ENCODE data around the gene DLGAP1. TPM values are rescaled to one million over a fixed set of nuclear protein-coding genes. Genes with fewer than 3 reads are reported as not detected.

Gene DLGAP1
- total RNA-seq, 1 experiment from 2014 or later = 23.2 TPM

- Histone ChIP-seq H4K91ac (ENCODE audit: insufficient read length, low read depth, low read length) (no peak overlapping the region), H4K8ac (replicated peaks; ENCODE audit: insufficient read length, low read depth, low read length) (no peak overlapping the region), H2BK20ac (ENCODE audit: low read depth, low read length, poor library complexity, severe bottlenecking) (no peak overlapping the region), H3K4me1 (ENCODE audit: insufficient read depth, low read length) (peaks cover 2% of the 10 kb centered on the region; the same call in 1 of the 2 replicates), H3T11ph (ENCODE audit: low read length) (no peak overlapping the region), H3K27ac (ENCODE audit: insufficient read length, low read depth, low read length) (no peak overlapping the region), H3K9ac (ENCODE audit: extremely low read depth, insufficient read length, low read length) (no peak overlapping the region), H3K23ac (ENCODE audit: insufficient read length, low read depth, low read length) (no peak overlapping the region), H4K5ac (ENCODE audit: insufficient read length, low read depth, low read length) (no peak overlapping the region), H2BK5ac (ENCODE audit: insufficient read length, low read length) (no peak overlapping the region), H2AFZ (ENCODE audit: low read length) (no peak overlapping the region), H2AK5ac (ENCODE audit: insufficient read length, low read length) (no peak overlapping the region), H3K4ac (ENCODE audit: low read depth, low read length) (no peak overlapping the region), H4K20me1 (ENCODE audit: control insufficient read depth, insufficient read depth, insufficient read length) (no peaks in the 10 kb centered on the region), H3K9me3 (ENCODE audit: control insufficient read depth, low read depth, low read length) (no peaks in the 10 kb centered on the region), H3K4me2 (ENCODE audit: insufficient read depth, insufficient read length, low read length) (no peak overlapping the region), H2BK15ac (ENCODE audit: low read depth, low read length) (no peak overlapping the region), H3K14ac (ENCODE audit: insufficient read depth, low read length) (no peak overlapping the region), H3K56ac (ENCODE audit: insufficient read length, low read depth, low read length) (no peak overlapping the region), H2BK120ac (ENCODE audit: low read depth, low read length, poor library complexity, severe bottlenecking) (no peak overlapping the region), H2BK12ac (ENCODE audit: insufficient read length, low read depth, low read length) (no peak overlapping the region), H3K79me1 (ENCODE audit: insufficient read depth, low read depth, low read length, poor library complexity, severe bottlenecking) (no peaks in the 10 kb centered on the region), H3K27me3 (ENCODE audit: insufficient read depth, low read length) (no peaks in the 10 kb centered on the region), H3K23me2 (ENCODE audit: insufficient read length, low read depth, low read length, poor library complexity, severe bottlenecking) (no peaks in the 10 kb centered on the region), H3K18ac (ENCODE audit: insufficient read length, low read depth, low read length) (no peak overlapping the region), H3K79me2 (ENCODE audit: insufficient read depth, low read length) (no peaks in the 10 kb centered on the region)
- WGBS (ENCODE audit: extremely low coverage, insufficient read length, low lambda C conversion rate) = no CpG with 5 or more reads among the region's 2 CpGs
- no peaks in the 10 kb centered on the region for H3K36me3 Mint-ChIP-seq (ENCODE audit: insufficient read depth in 1 of 3, low read depth in 3 of 3)
- H3K27ac Mint-ChIP-seq = no peak overlapping the region
- no peak overlapping the region for H3K4me3 Mint-ChIP-seq
- no peaks in the 10 kb centered on the region for H3K27me3 Mint-ChIP-seq (ENCODE audit: low read depth)
- H3K4me1 Mint-ChIP-seq = peaks cover 36 to 45% of the 10 kb centered on the region in 2 experiments
- no peaks in the 10 kb centered on the region for H3K9me3 Mint-ChIP-seq
- no peak for TF ChIP-seq CTCF (conservative IDR thresholded peaks at IDR 0.05)
- no peak for DNase-seq
These were observed 203.9 kb downstream of the DLGAP1 start for GRCh38 chr18:4251206-4251605.
